NCI-H345 treated with DMSO at 0.1 percent for 48 hours (cell line): ENCODE measurements around the gene TRIP11.

Source experiments
- DNase-seq: peaks from one replicate; lab custom pipeline; 2025; ENCODE audit not compliant: unreplicated experiment; lab: John Stamatoyannopoulos, UW

TRIP11 gene

DNA sequence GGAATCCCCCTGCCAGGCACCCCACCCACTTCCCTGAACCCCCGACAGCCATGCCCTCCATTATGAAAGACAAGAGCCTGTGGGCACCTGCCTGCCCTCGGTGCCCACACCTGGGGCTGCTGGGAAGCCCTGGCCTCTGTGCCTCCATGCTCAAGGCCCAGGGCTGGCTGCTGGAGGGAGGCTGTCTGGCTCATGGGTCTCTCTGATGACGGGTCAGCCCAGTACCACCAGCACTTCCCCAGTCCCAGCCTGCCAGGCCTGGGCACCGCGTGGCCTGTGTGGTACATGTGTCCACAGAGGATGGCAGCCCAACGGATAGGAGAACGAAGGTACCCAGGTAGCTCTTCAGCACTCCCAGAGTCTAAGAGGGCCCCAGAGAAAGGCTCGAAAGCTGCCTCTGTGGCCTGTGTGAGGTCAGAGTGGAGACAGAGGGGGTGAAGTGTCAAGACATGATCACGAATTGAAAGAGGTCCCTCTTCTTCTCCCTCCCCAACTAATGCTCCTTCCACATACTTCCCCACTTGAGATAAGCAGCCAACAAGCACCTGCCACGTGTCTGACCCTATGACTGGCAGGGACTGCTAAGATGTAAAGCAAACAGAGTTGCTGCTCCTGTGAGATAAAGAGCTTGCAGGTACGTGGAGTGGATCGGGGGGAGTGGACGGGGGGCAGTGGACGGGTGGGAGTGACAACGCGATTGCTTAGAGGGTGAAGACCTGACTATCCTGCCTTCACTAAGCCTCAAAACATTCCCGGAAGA lies 113.5 kb downstream of the TRIP11 start:
- no peak for DNase-seq

DNA sequence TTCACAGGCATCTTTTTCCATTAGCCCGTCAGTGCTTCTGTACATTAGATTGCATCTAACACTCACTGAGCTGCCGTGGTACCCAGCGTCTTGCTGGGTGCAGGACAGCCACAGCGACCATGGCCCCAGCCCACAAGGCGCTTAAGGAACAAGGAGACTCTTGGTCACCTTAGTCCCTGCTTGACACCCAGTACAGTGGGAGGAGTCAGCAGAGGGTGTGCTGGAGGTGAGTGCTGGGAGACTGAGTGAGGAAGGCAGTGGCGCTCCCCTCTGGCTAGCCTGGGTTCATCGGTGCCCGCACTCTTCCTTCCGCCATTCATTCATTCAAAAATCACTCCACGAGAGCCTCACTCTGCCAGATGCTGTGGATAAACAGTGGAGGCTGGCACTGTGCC lies 114.1 kb downstream of the TRIP11 start:
- DNase-seq = no peak

DNA sequence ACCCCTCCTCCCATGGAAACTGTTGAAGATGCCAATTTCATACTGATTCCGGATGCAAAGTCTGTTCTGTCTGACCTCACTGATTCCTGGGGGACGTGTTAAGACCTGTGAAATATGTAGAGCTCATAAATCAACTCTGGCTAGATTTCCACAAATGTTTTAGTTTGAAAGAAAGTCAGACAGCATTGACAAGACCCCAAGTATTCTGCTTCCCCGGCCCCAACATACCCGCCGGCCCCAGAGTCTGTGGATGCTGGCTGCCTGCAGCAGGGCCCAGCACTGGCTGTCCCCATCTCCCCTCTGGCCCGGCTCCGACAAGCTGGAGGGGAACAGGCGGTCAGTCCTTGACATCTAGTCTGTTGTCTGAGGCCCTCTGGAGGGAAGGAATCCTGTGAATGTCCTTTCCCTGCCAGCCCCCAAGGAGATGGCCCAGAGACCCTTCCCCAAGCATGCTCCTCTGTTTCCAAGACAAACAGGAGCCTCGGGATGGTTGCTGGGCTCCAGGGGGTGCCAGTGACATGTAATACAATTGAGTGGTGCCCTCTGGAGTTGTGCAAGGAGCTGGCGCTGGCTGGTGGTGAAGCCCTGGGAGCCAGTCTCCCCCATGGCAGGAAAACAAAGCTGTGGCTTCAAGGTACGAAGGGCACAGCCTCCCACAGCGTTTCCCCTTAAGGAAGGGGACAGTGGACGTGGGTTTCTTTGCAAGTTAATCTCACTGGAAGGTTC lies 114.7 kb downstream of the TRIP11 start:
- DNase-seq = no peak

GRCh38 chr14:91920526-91920925 lies 119.3 kb downstream of the TRIP11 start:
- no peak for DNase-seq

GRCh38 chr14:91919814-91920213 lies 120.0 kb downstream of the TRIP11 start:
- no peak for DNase-seq

- no peak for DNase-seq
Observed at GRCh38 chr14:91918186-91918883, 121.5 kb downstream of the TRIP11 start.
